ENCODE data around the gene EIF4EBP3. TPM values are rescaled to one million over a fixed set of nuclear protein-coding genes. Genes with fewer than 3 reads are reported as not detected.
A peak's percentile ranks its signal among the peaks of the same experiment; 100 is the strongest.

The EIF4EBP3 gene
- total RNA-seq, 4 donors from 2014 or later = 7.8 to 25.3 (median 9.2) TPM

DNA sequence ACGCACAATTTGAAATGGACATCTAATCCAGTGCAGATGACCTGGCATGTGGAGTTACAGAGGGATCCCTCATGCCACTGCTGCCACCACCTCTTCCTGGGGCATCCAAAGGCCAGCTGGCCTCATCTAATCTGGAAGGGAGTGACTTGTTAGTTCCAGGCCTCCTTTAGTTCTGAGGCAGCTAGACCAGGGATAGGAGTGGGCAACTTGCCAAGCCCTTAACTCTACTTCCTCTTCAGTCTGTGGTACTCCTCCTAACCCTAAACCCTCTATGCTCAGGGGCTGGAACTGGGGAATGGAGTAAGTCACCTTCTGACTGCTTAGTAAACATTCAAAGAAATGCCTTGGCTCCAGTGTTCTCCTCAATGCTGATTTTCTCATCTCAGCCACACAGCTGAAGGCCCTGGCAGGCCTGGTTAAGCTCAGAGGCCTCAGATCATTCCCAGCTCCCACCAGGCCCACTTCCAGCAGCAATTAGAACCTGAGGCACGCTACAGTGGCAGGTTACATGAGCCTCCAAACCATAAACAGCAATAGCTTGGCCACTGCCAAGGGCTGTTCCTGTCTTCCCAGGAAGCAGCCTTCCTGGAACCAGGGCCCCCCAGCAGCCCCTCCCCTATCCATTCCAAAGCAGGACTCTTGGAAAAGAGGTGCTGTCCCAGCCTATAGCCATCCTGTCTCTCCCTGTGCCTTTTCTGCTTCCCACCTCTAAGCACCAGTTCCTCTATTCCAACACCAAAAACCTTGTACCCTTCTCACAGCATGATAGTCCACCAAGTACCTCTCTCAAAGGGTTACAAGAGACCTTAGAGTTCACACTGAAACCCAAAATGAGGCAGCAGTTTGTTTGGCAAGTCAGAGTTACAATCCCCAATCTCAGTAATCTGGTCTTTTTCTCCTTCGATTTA is 2.0 kb downstream of the EIF4EBP3 start:
- TF ChIP-seq POLR2AphosphoS5 (IDR thresholded peaks at IDR 0.05) = peak in 1 of 2 donors; percentile 54
- peak; percentile 45 for TF ChIP-seq EP300 (IDR thresholded peaks at IDR 0.05)
- TF ChIP-seq POLR2A (IDR thresholded peaks at IDR 0.05; ENCODE audit: low read depth) = peak; percentile 3
- no peak for TF ChIP-seq CTCF (IDR thresholded peaks at IDR 0.05)
- peaks cover 5 to 44% (median 38%) of the 10 kb centered on the region in 4 donors for H3K36me3 ChIP-seq

GRCh38 chr5:140550147-140551079 is 3.0 kb downstream of the EIF4EBP3 start:
- peak overlapping the region; percentile 93 to 98 (median 96) for H3K27ac ChIP-seq (replicated peaks in 1 of 4)
- 73% methylated on average over 7 of the region's 11 CpGs for WGBS
- peaks cover 5 to 36% (median 28%) of the 10 kb centered on the region in 4 donors for H3K36me3 ChIP-seq
- intact Hi-C loops (cut with DNase I) = loop anchor here (5.0 kb wide), 1 partner anchor 87 kb away; the partner anchor contains the start of gene TMCO6
- H3K9me3 ChIP-seq = no peaks in the 10 kb centered on the region
- no peak overlapping the region for H3K4me3 ChIP-seq
- no peaks in the 10 kb centered on the region for H3K27me3 ChIP-seq
- H3K4me1 ChIP-seq = peaks cover 58 to 67% (median 65%) of the 10 kb centered on the region in 4 donors
- DNase-seq (ENCODE audit: extremely low spot score) = no peak
- no peak for TF ChIP-seq POLR2AphosphoS5 (IDR thresholded peaks at IDR 0.05)
- no peak for TF ChIP-seq CTCF (IDR thresholded peaks at IDR 0.05)
- no peak for TF ChIP-seq POLR2A (IDR thresholded peaks at IDR 0.05; ENCODE audit: low read depth)
- TF ChIP-seq EP300 (IDR thresholded peaks at IDR 0.05) = no peak

More for the DNA sequence above, 2.0 kb downstream of the EIF4EBP3 start:
- intact Hi-C loops (cut with DNase I) = loop anchor here (5.0 kb wide), 1 partner anchor 88 kb away; the partner anchor contains the start of gene TMCO6
- Histone ChIP-seq H3K9me3 (no peaks in the 10 kb centered on the region), H3K4me1 (peaks cover 49 to 58% (median 56%) of the 10 kb centered on the region in 4 donors), H3K27ac (replicated peaks in 1 of 4) (peak overlapping the region; percentile 93 to 98 (median 96)), H3K4me3 (no peak overlapping the region), H3K27me3 (no peaks in the 10 kb centered on the region)
- peak; percentile 91 for DNase-seq (ENCODE audit: extremely low spot score)
- WGBS = 59% methylated on average over 3 of the region's 3 CpGs

GRCh38 chr5:140551872-140552271 is 4.4 kb downstream of the EIF4EBP3 start:
- no peak for DNase-seq (ENCODE audit: extremely low spot score)
- WGBS = 70% methylated on average over 2 of the region's 4 CpGs
- no peaks in the 10 kb centered on the region for H3K27me3 ChIP-seq
- no peak for TF ChIP-seq CTCF (IDR thresholded peaks at IDR 0.05)
- TF ChIP-seq POLR2A (IDR thresholded peaks at IDR 0.05; ENCODE audit: low read depth) = no peak
- TF ChIP-seq POLR2AphosphoS5 (IDR thresholded peaks at IDR 0.05) = no peak
- TF ChIP-seq EP300 (IDR thresholded peaks at IDR 0.05) = no peak
- peaks cover 65 to 72% (median 70%) of the 10 kb centered on the region in 4 donors for H3K4me1 ChIP-seq
- no peaks in the 10 kb centered on the region for H3K9me3 ChIP-seq
- no peak overlapping the region for H3K4me3 ChIP-seq
- peaks cover 5 to 36% (median 28%) of the 10 kb centered on the region in 4 donors for H3K36me3 ChIP-seq
- peak overlapping the region in 2 of 4 donors; percentile 93 to 98 for H3K27ac ChIP-seq (replicated peaks in 1 of 4)
- intact Hi-C loops (cut with DNase I) = loop anchor here (5.0 kb wide), 1 partner anchor 85 kb away; the partner anchor contains the start of gene TMCO6

GRCh38 chr5:140553657-140554056 is 6.2 kb downstream of the EIF4EBP3 start:
- H3K36me3 ChIP-seq = peaks cover 5 to 39% (median 28%) of the 10 kb centered on the region in 4 donors
- H3K4me3 ChIP-seq = no peak overlapping the region
- intact Hi-C loops (cut with DNase I) = loop anchor here (5.0 kb wide), 1 partner anchor 84 kb away; the partner anchor contains the start of gene TMCO6
- 82% methylated on average over 2 of the region's 2 CpGs for WGBS
- no peak for DNase-seq (ENCODE audit: extremely low spot score)
- H3K9me3 ChIP-seq = no peaks in the 10 kb centered on the region
- peaks cover 51 to 63% (median 62%) of the 10 kb centered on the region in 4 donors for H3K4me1 ChIP-seq
- H3K27ac ChIP-seq (replicated peaks in 1 of 4) = peak overlapping the region in 2 of 4 donors; percentile 22 to 98
- no peaks in the 10 kb centered on the region for H3K27me3 ChIP-seq
- TF ChIP-seq POLR2A (IDR thresholded peaks at IDR 0.05; ENCODE audit: low read depth) (no peak), CTCF (IDR thresholded peaks at IDR 0.05) (no peak), POLR2AphosphoS5 (IDR thresholded peaks at IDR 0.05) (no peak), EP300 (IDR thresholded peaks at IDR 0.05) (no peak)
